HepG2 (cell line): Measurements from ENCODE around the gene BCAS3. TPM values are rescaled to one million over a fixed set of nuclear protein-coding genes. Genes with fewer than 3 reads are reported as not detected.

Source experiments
- ATAC-seq: fragments of 200-7000 bp; cut with Tn5 transposase; 3 replicates; pipeline ENCODE4 v1.9.1; 2020; ENCODE audit warnings: mild to moderate bottlenecking, moderate library complexity
- BruUV-seq: library from RNA; stranded (reverse); fragments of 400-500 nt; replicated peaks from 2 replicates; lab custom pipeline; 2021; lab: Mats Ljungman, UMichigan
- CTCF ChIA-PET: fragments of 300-600 bp; formaldehyde crosslinking; extraction: SDS; loops from one replicate; lab custom pipeline; 2021; ENCODE audit warnings: low total read pairs, inconsistent platforms, low intra/inter-chr PET ratio; lab: Yijun Ruan, JAX
- POLR2A ChIA-PET: fragments of 350-600 bp; sonication (Branson Sonifier 250); formaldehyde crosslinking; loops from one replicate; lab custom pipeline; 2020; ENCODE audit warnings: antibody characterized with exemption, inconsistent platforms; lab: Yijun Ruan, JAX
- DNase-seq: peaks from one replicate; pipeline ENCODE4 v3.0.0-alpha.2; 2015; ENCODE audit warnings: low spot score
- FAIRE-seq: peaks from 3 replicates; lab custom pipeline; 2011; peaks lifted over from hg19 to GRCh38; lab: Jason Lieb, UNC
- H2AFZ ChIP-seq: one replicate; pipeline ENCODE4 v1.6.1; 2011; ENCODE audit warnings: low read length, inconsistent platforms
- H3K27ac ChIP-seq: fragments of 300-600 bp; 3 replicates; pipeline ENCODE4 v1.8.0; 2011; ENCODE audit warnings: mixed run types, mild to moderate bottlenecking, mixed read lengths, low read length, inconsistent platforms; ENCODE audit not compliant: insufficient read depth; ENCODE audit errors: extremely low read length
- H3K27me3 ChIP-seq, 2 experiments: fragments of 200-600 bp in 1 of 2; 2 replicates in 1 of 2; 3 replicates in 1 of 2; pipeline versions ENCODE4 v1.6.0 to v1.8.0; 2011; ENCODE audit warnings: low read length in 2 of 2, mild to moderate bottlenecking in 2 of 2, moderate library complexity in 2 of 2, inconsistent platforms in 1 of 2; ENCODE audit not compliant: insufficient read depth in 2 of 2, control insufficient read depth in 1 of 2
- H3K36me3 ChIP-seq, 2 experiments: fragments of 200-600 bp in 1 of 2; replicated peaks in 1 of 2; 2 replicates in 1 of 2; 3 replicates in 1 of 2; pipeline versions ENCODE4 v1.5.1 to v1.8.0; 2011; ENCODE audit warnings: low read length in 2 of 2, inconsistent platforms in 1 of 2; ENCODE audit not compliant: insufficient read depth in 2 of 2, control insufficient read depth in 1 of 2
- H3K4me1 ChIP-seq: 2 replicates; pipeline ENCODE4 v1.5.1; 2012; ENCODE audit warnings: low read length, inconsistent platforms; ENCODE audit not compliant: insufficient read depth
- H3K4me2 ChIP-seq: 2 replicates; pipeline ENCODE4 v1.6.0; 2011; ENCODE audit warnings: low read depth, low read length, inconsistent platforms
- H3K4me3 ChIP-seq, 3 experiments: fragments of 200-600 bp in 1 of 3; sonication (generic), shearing (Covaris generic) in 1 of 3; replicated peaks in 1 of 3; 2 replicates each; pipeline ENCODE4 v1.5.1; 2011 to 2016; ENCODE audit warnings: low read length in 3 of 3, inconsistent platforms in 2 of 3, low read depth in 2 of 3, mild to moderate bottlenecking in 2 of 3, control low read depth in 1 of 3, mixed read lengths in 1 of 3; ENCODE audit not compliant: insufficient read depth in 1 of 3
- H3K79me2 ChIP-seq: one replicate; pipeline ENCODE4 v1.6.1; 2011; ENCODE audit warnings: low read length, inconsistent platforms; ENCODE audit not compliant: insufficient read depth
- H3K9ac ChIP-seq: 2 replicates; pipeline ENCODE4 v1.6.0; 2011; ENCODE audit warnings: mild to moderate bottlenecking, low read depth, low read length, inconsistent platforms; ENCODE audit not compliant: insufficient read depth
- H3K9me3 ChIP-seq: 2 replicates; pipeline ENCODE4 v1.5.1; 2012; ENCODE audit warnings: mild to moderate bottlenecking, low read length
- H4K20me1 ChIP-seq: 2 replicates; pipeline ENCODE4 v1.6.0; 2011; ENCODE audit warnings: inconsistent platforms, mild to moderate bottlenecking, low read length, moderate library complexity; ENCODE audit not compliant: insufficient read depth
- AGO1 ChIP-seq: fragments of 200-400 bp; formaldehyde crosslinking; IDR thresholded peaks from 2 replicates; pipeline ENCODE4 v1.6.1; 2017; ENCODE audit warnings: mild to moderate bottlenecking, low read depth, low read length, moderate library complexity; ENCODE audit not compliant: poor library complexity, severe bottlenecking
- AHR ChIP-seq: IDR thresholded peaks from 2 replicates; pipeline ENCODE4 v1.6.1; 2018; ENCODE audit warnings: missing genetic modification reagents, missing compliant biosample characterization
- GATAD2A ChIP-seq: IDR thresholded peaks from 2 replicates; pipeline ENCODE4 v1.6.1; 2016
- MED1 ChIP-seq: sonication (generic); formaldehyde crosslinking; IDR thresholded peaks from 2 replicates; pipeline ENCODE4 v1.4.0; 2020; ENCODE audit warnings: missing genetic modification reagents
- NKX3-1 ChIP-seq: sonication (generic); formaldehyde crosslinking; IDR thresholded peaks from 2 replicates; pipeline ENCODE4 v1.5.0; 2020; ENCODE audit warnings: missing genetic modification reagents
- NPAS2 ChIP-seq: sonication (generic); formaldehyde crosslinking; IDR thresholded peaks from 2 replicates; pipeline ENCODE4 v1.8.0; 2022; ENCODE audit warnings: mild to moderate bottlenecking, missing genetic modification reagents, borderline replicate concordance
- SCMH1 ChIP-seq: sonication (generic); formaldehyde crosslinking; IDR thresholded peaks from 2 replicates; pipeline ENCODE4 v1.9.0; 2021; ENCODE audit warnings: missing genetic modification reagents, mild to moderate bottlenecking, borderline replicate concordance
- TAF1 ChIP-seq: sonication (generic); formaldehyde crosslinking; IDR thresholded peaks from 2 replicates; pipeline ENCODE4 v1.4.0; 2020; ENCODE audit warnings: missing genetic modification reagents
- TAF15 ChIP-seq: fragments of 200-400 bp; formaldehyde crosslinking; IDR thresholded peaks from one replicate; pipeline ENCODE4 v1.6.1; 2018; ENCODE audit warnings: mild to moderate bottlenecking, low read depth, low read length; ENCODE audit not compliant: poor library complexity, severe bottlenecking
- TCF7L2 ChIP-seq: IDR thresholded peaks from 2 replicates; pipeline ENCODE4 v1.6.1; 2011; ENCODE audit warnings: mild to moderate bottlenecking, low read depth, low read length, moderate library complexity
- YEATS2 ChIP-seq: sonication (generic); formaldehyde crosslinking; IDR thresholded peaks from 2 replicates; pipeline ENCODE4 v1.4.0; 2020; ENCODE audit warnings: missing genetic modification reagents, borderline replicate concordance
- ZBTB20 ChIP-seq: sonication (generic); formaldehyde crosslinking; IDR thresholded peaks from 2 replicates; pipeline ENCODE4 v1.8.1; 2023; ENCODE audit warnings: missing genetic modification reagents, low read depth, mild to moderate bottlenecking, borderline replicate concordance
- ZFP36 ChIP-seq: fragments of 150-350 bp; IDR thresholded peaks from 2 replicates; pipeline ENCODE4 v1.6.1; 2018; ENCODE audit warnings: borderline replicate concordance, low read length, low read depth; ENCODE audit not compliant: partially characterized antibody
- ZNF547 ChIP-seq: sonication (generic); formaldehyde crosslinking; IDR thresholded peaks from 2 replicates; pipeline ENCODE4 v1.5.1; 2020; ENCODE audit warnings: mild to moderate bottlenecking, missing genetic modification reagents
- ZNF780A ChIP-seq: sonication (generic); formaldehyde crosslinking; IDR thresholded peaks from 2 replicates; pipeline ENCODE4 v1.8.0; 2022; ENCODE audit warnings: mild to moderate bottlenecking, missing genetic modification reagents, moderate library complexity
- WGBS: methylation state at CpG from one replicate; pipeline ENCODE4 v1.1.6; 2017; ENCODE audit warnings: low lambda C conversion rate; 5-methylcytosine and 5-hydroxymethylcytosine counted together
- in situ Hi-C: cut with HindIII; loops from 2 replicates; pipeline ENCODE4 v1.10.0; 2017; ENCODE audit warnings: low pct_unique_long_range_greater_than_20kb; ENCODE audit not compliant: extremely low pct_ligation_motif_present
- intact Hi-C: fragments of 100-400 bp; cut with micrococcal nuclease; formaldehyde crosslinking; loops from one replicate; pipeline ENCODE4 v1.10.0; 2022; ENCODE audit not compliant: unreplicated experiment
- polyA plus RNA-seq, 8 experiments: library from polyadenylated mRNA; depleted of rRNA in 3 of 8; stranded (reverse) in 7 of 8; unstranded in 1 of 8; fragments of >200 nt; fragmentation: Illumina TruSeq in 4 of 8; extraction: Trizol in 4 of 8; gene quantifications; 2 replicates each; pipeline versions ENCODE4 v1.2.1 to v1.2.3, GENCODE V29; 2011 to 2016; ENCODE audit warnings: low read depth in 4 of 8, missing spikeins in 1 of 8, mixed read lengths in 1 of 8; ENCODE audit not compliant: insufficient read depth in 1 of 8
- total RNA-seq, 5 experiments: library from RNA; depleted of rRNA; stranded (reverse); fragments of >200 nt; fragmentation: Illumina TruSeq; extraction: Trizol; gene quantifications; 2 replicates each; pipeline ENCODE4 v1.2.3, GENCODE V29; 2016; ENCODE audit warnings: low read depth in 1 of 5
- TF ChIP-seq, protein P1 (sequence below): sonication (generic); formaldehyde crosslinking; conservative IDR thresholded peaks from 2 replicates; pipeline ENCODE4 v1.8.0; 2022; ENCODE audit warnings: mild to moderate bottlenecking, moderate library complexity, missing genetic modification reagents
- TF ChIP-seq, protein P2 (sequence below): sonication (generic); formaldehyde crosslinking; IDR thresholded peaks from 2 replicates; pipeline ENCODE4 v1.5.1; 2020; ENCODE audit warnings: mild to moderate bottlenecking, missing genetic modification reagents, moderate library complexity
- TF ChIP-seq, protein P3 (sequence below): sonication (generic); formaldehyde crosslinking; IDR thresholded peaks from 2 replicates; pipeline ENCODE4 v1.8.1; 2022; ENCODE audit warnings: mild to moderate bottlenecking, missing genetic modification reagents

The BCAS3 gene
- total and polyA plus RNA-seq, 2 of the 13 experiments (the other 11 are each of a cell fraction or from before 2014, with no cell fraction given) = 10.7 to 11.2 TPM

DNA sequence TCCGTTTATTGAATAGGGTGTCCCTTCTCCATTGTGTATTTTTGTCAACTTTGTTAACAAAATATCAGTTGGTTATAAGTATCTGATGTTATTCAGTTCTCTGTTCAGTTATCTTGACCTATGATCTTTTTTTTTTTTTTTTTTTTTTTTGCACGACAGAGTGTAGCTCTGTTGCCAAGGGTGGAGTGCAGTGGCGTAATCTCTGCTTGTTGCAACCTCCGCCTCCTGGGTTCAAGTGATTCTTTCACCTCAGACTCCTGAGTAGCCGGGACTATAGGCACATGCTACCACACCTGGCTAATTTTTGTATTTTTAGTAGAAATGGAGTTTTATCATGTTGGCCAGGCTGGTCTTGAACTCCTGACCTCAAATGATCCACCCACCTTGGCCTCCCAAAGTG lies 215.8 kb downstream of the BCAS3 start:
- H3K9me3 ChIP-seq = peaks cover 7% of the 10 kb centered on the region
- H3K27ac ChIP-seq = no peak overlapping the region
- no peak for FAIRE-seq
- no peaks in the 10 kb centered on the region; the same call in 1 of the 2 replicates for H4K20me1 ChIP-seq
- H3K79me2 ChIP-seq = no peaks in the 10 kb centered on the region
- BruUV-seq = no TSS peak
- in situ Hi-C loops = no loop called here
- H3K4me1 ChIP-seq = no peaks in the 10 kb centered on the region
- intact Hi-C loops = no loop called here
- H3K4me3 ChIP-seq = no peak overlapping the region
- CTCF ChIA-PET = no interaction called here
- no peak for DNase-seq
- POLR2A ChIA-PET = no interaction called here
- 45% methylated on average over 5 of the region's 5 CpGs for WGBS
- no peak overlapping the region for H3K9ac ChIP-seq
- no peak for ATAC-seq
- TF ChIP-seq ZFP36 = no peak
- TF ChIP-seq TAF1 (CRISPR knock-in tag) = no peak
- no peak for TF ChIP-seq YEATS2 (CRISPR knock-in tag)
- TF ChIP-seq GATAD2A (CRISPR knock-in tag) = no peak
- TF ChIP-seq, protein P1, sequence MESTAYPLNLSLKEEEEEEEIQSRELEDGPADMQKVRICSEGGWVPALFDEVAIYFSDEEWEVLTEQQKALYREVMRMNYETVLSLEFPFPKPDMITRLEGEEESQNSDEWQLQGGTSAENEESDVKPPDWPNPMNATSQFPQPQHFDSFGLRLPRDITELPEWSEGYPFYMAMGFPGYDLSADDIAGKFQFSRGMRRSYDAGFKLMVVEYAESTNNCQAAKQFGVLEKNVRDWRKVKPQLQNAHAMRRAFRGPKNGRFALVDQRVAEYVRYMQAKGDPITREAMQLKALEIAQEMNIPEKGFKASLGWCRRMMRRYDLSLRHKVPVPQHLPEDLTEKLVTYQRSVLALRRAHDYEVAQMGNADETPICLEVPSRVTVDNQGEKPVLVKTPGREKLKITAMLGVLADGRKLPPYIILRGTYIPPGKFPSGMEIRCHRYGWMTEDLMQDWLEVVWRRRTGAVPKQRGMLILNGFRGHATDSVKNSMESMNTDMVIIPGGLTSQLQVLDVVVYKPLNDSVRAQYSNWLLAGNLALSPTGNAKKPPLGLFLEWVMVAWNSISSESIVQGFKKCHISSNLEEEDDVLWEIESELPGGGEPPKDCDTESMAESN (CRISPR knock-in tag) = no peak
- TF ChIP-seq, protein P2, sequence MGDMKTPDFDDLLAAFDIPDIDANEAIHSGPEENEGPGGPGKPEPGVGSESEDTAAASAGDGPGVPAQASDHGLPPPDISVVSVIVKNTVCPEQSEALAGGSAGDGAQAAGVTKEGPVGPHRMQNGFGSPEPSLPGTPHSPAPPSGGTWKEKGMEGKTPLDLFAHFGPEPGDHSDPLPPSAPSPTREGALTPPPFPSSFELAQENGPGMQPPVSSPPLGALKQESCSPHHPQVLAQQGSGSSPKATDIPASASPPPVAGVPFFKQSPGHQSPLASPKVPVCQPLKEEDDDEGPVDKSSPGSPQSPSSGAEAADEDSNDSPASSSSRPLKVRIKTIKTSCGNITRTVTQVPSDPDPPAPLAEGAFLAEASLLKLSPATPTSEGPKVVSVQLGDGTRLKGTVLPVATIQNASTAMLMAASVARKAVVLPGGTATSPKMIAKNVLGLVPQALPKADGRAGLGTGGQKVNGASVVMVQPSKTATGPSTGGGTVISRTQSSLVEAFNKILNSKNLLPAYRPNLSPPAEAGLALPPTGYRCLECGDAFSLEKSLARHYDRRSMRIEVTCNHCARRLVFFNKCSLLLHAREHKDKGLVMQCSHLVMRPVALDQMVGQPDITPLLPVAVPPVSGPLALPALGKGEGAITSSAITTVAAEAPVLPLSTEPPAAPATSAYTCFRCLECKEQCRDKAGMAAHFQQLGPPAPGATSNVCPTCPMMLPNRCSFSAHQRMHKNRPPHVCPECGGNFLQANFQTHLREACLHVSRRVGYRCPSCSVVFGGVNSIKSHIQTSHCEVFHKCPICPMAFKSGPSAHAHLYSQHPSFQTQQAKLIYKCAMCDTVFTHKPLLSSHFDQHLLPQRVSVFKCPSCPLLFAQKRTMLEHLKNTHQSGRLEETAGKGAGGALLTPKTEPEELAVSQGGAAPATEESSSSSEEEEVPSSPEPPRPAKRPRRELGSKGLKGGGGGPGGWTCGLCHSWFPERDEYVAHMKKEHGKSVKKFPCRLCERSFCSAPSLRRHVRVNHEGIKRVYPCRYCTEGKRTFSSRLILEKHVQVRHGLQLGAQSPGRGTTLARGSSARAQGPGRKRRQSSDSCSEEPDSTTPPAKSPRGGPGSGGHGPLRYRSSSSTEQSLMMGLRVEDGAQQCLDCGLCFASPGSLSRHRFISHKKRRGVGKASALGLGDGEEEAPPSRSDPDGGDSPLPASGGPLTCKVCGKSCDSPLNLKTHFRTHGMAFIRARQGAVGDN (CRISPR knock-in tag) = no peak
- no peak for TF ChIP-seq AHR
- TF ChIP-seq TAF15 = no peak
- TF ChIP-seq NPAS2 (CRISPR knock-in tag) = no peak
- no peak for TF ChIP-seq SCMH1 (CRISPR knock-in tag)
- TF ChIP-seq AGO1 = no peak
- no peak for TF ChIP-seq ZBTB20 (CRISPR knock-in tag)
- no peak for TF ChIP-seq MED1 (CRISPR knock-in tag)
- TF ChIP-seq TCF7L2 = no peak
- no peak for TF ChIP-seq ZNF780A
- no peak for TF ChIP-seq ZNF547 (CRISPR knock-in tag)
- TF ChIP-seq NKX3-1 = no peak
- TF ChIP-seq, protein P3, sequence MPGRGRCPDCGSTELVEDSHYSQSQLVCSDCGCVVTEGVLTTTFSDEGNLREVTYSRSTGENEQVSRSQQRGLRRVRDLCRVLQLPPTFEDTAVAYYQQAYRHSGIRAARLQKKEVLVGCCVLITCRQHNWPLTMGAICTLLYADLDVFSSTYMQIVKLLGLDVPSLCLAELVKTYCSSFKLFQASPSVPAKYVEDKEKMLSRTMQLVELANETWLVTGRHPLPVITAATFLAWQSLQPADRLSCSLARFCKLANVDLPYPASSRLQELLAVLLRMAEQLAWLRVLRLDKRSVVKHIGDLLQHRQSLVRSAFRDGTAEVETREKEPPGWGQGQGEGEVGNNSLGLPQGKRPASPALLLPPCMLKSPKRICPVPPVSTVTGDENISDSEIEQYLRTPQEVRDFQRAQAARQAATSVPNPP (CRISPR knock-in tag) = no peak
- no peaks in the 10 kb centered on the region for H3K27me3 ChIP-seq
- H3K36me3 ChIP-seq = no peaks in the 10 kb centered on the region
- no peak overlapping the region for H3K4me2 ChIP-seq
- no peak overlapping the region for H2AFZ ChIP-seq
